Esophagus (tissue), 2 donors: ENCODE data around the gene DPP10. TPM values are rescaled to one million over a fixed set of nuclear protein-coding genes. Genes with fewer than 3 reads are reported as not detected.
"Not testable (repeated sequence)": the region's sequence is repeated elsewhere in the genome, so short reads cannot be mapped to it uniquely, and the experiment has no call there.

ENCODE experiments used
- H3K27ac ChIP-seq, 2 donors: one replicate each; pipeline ENCODE4 v1.5.1; 2013; ENCODE audit warnings: low read depth in 2 of 2, mild to moderate bottlenecking in 2 of 2, inconsistent platforms in 1 of 2, low read length in 1 of 2, moderate library complexity in 1 of 2
- H3K27me3 ChIP-seq, 2 donors: one replicate each; pipeline ENCODE4 v1.6.1; 2013; ENCODE audit warnings: low read length in 2 of 2, control low read depth in 1 of 2, mild to moderate bottlenecking in 1 of 2; ENCODE audit not compliant: insufficient read depth in 2 of 2, control insufficient read depth in 1 of 2
- H3K36me3 ChIP-seq, 2 donors: one replicate each; pipeline ENCODE4 v1.6.1; 2013; ENCODE audit warnings: low read length in 1 of 2; ENCODE audit not compliant: control insufficient read depth in 2 of 2, insufficient read depth in 2 of 2
- H3K4me1 ChIP-seq, 2 donors: one replicate each; pipeline ENCODE4 v1.6.1; 2013; ENCODE audit warnings: low read length in 1 of 2; ENCODE audit not compliant: control insufficient read depth in 2 of 2, insufficient read depth in 2 of 2
- H3K4me3 ChIP-seq, 2 donors: one replicate each; pipeline ENCODE4 v1.5.1; 2013; ENCODE audit warnings: low read length in 2 of 2, mild to moderate bottlenecking in 2 of 2, low read depth in 1 of 2, moderate library complexity in 1 of 2
- H3K9me3 ChIP-seq, 2 donors: one replicate each; pipeline ENCODE4 v1.6.1; 2013; ENCODE audit warnings: mild to moderate bottlenecking in 2 of 2, low read depth in 1 of 2, low read length in 1 of 2, moderate library complexity in 1 of 2; ENCODE audit not compliant: control insufficient read depth in 2 of 2, insufficient read depth in 1 of 2
- WGBS, 2 donors: extraction: QIAGEN DNeasy Blood & Tissue Kit; methylation state at CpG; one replicate each; pipeline ENCODE4 v1.1.7; 2013; 5-methylcytosine and 5-hydroxymethylcytosine counted together
- polyA plus RNA-seq, 2 donors: library from polyadenylated mRNA; stranded (reverse); fragments of 200-250 nt; gene quantifications; one replicate each; pipeline ENCODE4 v1.2.3, GENCODE V29; 2013
- donor health status: healthy with polysubstance abuse.
- donor health status: Bipolar disorder and iron deficiency.

Gene DPP10
- polyA plus RNA-seq, 2 donors, result 0.02 to 0.13 TPM

DNA sequence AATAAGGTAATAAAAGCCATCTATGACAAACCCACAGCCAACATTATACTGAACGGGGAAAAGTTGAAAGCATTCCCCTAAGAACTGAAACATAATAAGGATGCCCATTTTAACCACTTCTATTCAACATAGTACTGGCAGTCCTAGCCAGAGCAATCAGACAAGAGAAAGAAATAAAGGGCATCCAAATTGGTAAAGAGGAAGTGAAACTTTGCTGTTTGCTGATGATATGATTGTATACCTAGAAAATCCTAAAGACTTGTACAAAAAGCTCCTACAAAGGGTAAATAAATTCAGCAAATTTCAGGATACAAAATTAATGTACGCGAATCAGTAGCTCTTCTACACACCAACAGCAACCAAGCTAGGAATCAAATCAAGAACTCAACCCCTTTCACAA lies 579.6 kb downstream of the DPP10 start:
- H3K36me3 ChIP-seq, H3K4me1 ChIP-seq, H3K4me3 ChIP-seq, H3K9me3 ChIP-seq, H3K27me3 ChIP-seq, H3K27ac ChIP-seq: not testable (repeated sequence)
- 93 to 95% methylated on average over 3 of the region's 3 CpGs for WGBS, 2 donors

DNA sequence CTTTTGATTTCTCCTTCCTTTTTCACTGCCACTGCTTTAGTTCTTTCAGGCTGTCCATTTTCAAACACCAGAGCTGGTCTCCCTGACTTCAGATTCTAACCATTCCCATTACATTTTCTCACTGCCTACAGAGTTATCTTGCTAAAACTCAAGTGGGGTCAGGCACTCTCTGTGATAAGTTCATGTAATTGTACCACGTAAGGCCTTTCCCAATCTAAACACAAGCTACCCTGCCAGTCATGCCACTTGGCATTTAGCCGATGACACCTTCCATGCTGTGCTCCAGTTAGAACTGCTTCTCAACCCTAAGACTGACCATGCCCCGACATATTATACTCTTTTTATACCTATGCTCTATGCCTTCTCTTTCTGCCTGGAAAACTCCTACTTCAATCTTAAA lies 592.4 kb downstream of the DPP10 start:
- no peaks in the 10 kb centered on the region for H3K4me1 ChIP-seq
- WGBS, 2 donors, result 62 to 70% methylated on average over 3 of the region's 3 CpGs
- H3K36me3 ChIP-seq, result no peaks in the 10 kb centered on the region
- no peak overlapping the region for H3K4me3 ChIP-seq
- no peaks in the 10 kb centered on the region for H3K9me3 ChIP-seq
- no peaks in the 10 kb centered on the region for H3K27me3 ChIP-seq
- no peak overlapping the region for H3K27ac ChIP-seq

DNA sequence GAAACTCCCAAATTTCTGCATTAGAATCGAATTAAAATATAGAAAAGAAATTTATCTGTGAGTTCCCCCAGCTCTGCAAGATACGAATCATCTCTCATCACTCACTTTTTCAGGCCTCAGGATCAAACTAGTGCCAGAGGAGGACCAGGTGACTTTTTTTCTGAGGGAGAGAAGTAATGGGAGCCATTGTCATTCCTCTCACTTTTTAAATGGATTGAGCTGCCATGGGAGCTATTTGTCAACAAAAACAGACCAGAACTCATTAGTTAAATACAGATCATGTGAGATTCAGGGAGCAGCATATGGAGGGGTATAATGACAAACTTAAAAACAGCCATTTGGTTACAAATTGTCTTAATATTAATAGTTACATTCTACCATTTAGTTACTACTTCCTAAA lies 594.4 kb downstream of the DPP10 start:
- no peak overlapping the region for H3K4me3 ChIP-seq
- H3K4me1 ChIP-seq, result no peaks in the 10 kb centered on the region
- H3K36me3 ChIP-seq, result no peaks in the 10 kb centered on the region
- H3K27ac ChIP-seq, result no peak overlapping the region
- no peaks in the 10 kb centered on the region for H3K27me3 ChIP-seq
- no peaks in the 10 kb centered on the region for H3K9me3 ChIP-seq
- 50 to 71% methylated on average over 2 of the region's 2 CpGs for WGBS, 2 donors

DNA sequence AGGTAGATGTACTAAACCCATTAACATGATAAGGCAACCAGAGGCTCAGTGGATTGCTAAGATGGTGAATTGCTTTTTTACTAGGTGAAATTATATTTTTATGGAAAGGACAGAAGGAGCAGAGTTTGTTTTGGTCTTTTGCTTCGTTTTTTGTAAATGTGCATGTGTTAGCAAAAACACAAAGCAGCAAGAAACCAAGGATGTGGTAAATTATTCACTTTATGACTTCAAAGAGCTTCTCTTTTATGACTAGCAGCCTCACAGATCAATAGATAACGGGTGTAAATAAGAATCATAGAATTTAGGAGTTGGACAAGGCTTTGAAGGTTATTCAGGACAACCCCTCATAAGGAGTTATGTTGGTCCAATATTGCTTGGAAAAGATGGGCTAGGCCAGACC lies 615.0 kb downstream of the DPP10 start:
- Histone ChIP-seq H3K27ac (no peak overlapping the region), H3K4me1 (no peaks in the 10 kb centered on the region), H3K9me3 (peaks cover 0 to 2% of the 10 kb centered on the region in 2 donors), H3K36me3 (no peaks in the 10 kb centered on the region), H3K27me3 (no peaks in the 10 kb centered on the region), H3K4me3 (no peak overlapping the region)
- 31 to 34% methylated on average over 2 of the region's 2 CpGs for WGBS, 2 donors

DNA sequence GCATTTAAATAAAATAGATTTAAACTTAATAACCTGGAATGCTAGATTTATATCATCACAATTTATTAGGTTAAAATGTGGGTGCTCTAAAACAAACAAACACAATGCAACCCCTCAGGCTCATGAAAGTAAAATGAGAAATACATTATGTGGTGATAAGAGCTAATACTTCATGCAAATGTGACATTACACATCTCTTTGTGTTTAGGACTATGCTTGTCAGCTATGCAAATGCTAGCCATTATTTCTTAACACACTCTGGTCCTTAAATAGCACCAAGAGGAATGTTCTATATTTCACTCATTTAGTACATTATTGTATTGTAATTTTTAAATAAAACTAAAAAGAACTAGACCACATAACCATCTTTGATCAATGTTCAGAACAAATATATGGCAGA lies 627.6 kb downstream of the DPP10 start:
- no peak overlapping the region for H3K27ac ChIP-seq
- no peaks in the 10 kb centered on the region for H3K36me3 ChIP-seq
- H3K4me3 ChIP-seq, result no peak overlapping the region
- no peaks in the 10 kb centered on the region for H3K9me3 ChIP-seq
- no peaks in the 10 kb centered on the region for H3K4me1 ChIP-seq
- H3K27me3 ChIP-seq, result peaks cover 0 to 2% of the 10 kb centered on the region in 2 donors

DNA sequence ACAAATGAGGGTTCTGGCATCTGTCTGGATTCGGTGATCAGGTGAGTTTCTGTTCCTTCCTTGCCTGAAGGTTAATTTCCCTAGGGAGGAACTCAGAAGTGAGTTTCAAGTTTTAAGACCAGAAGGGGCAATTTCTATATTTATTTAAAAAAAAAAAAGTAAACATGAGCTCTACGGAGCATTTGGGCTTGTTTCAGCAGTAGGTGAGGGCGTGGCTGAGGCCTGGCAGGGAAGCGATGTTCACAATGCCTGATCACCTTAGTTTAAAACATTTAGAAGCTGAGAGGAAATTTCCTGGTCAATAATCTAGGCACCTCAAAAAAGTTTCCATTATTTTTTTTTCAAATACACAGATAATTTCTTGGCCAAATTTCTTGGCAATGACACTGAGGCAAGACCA lies 629.1 kb downstream of the DPP10 start:
- WGBS, 2 donors, result 49 to 65% methylated on average over 4 of the region's 4 CpGs
- H3K4me3 ChIP-seq, result no peak overlapping the region
- H3K27me3 ChIP-seq, result peaks cover 0 to 2% of the 10 kb centered on the region in 2 donors

DNA sequence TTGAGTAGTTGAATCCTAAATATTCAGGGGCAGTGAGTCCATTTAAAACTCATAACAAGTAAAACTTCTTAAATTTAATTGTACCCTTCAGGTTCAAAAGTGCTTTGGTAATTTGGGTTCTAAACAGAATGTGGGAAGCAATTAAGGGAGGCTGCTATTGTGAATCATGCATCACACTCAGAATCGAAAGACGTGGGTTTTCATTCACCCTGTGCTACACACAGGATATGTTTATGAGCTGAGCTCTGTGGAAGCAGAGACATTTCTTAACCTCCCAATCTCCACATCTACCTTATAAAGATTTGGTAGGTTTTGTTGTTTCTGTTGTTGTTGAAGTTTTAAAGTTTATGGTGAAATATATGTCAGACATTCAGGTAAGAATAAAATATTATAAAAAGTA lies 633.4 kb downstream of the DPP10 start:
- no peaks in the 10 kb centered on the region for H3K36me3 ChIP-seq
- no peak overlapping the region for H3K27ac ChIP-seq
- peaks cover 0 to 2% of the 10 kb centered on the region in 2 donors for H3K27me3 ChIP-seq
- H3K4me1 ChIP-seq, result no peaks in the 10 kb centered on the region
- WGBS, 2 donors, result 71 to 81% methylated on average over 2 of the region's 2 CpGs
- H3K4me3 ChIP-seq, result no peak overlapping the region
- no peaks in the 10 kb centered on the region for H3K9me3 ChIP-seq

More for the DNA sequence above, 629.1 kb downstream of the DPP10 start:
- Histone ChIP-seq H3K27ac (no peak overlapping the region), H3K4me1 (no peaks in the 10 kb centered on the region), H3K9me3 (no peaks in the 10 kb centered on the region), H3K36me3 (no peaks in the 10 kb centered on the region)

DNA sequence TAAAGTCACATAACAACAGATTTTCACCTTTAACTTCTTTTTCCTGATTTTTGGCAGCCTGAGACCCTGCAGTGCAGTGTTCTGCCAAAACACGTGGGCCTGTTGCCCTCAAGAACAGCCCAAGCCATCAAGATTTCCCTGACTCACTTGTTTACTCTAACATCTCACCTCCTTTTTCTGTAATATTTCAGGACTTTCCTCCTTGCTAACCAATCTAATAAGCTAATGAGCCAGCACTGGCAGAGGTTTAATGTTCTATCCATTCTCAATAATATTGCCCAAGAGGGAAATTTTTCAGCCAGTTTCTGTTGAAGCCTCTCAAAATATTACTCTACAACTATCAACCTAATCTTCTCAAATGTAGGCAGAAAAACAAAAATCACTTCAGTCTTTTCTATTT lies 635.2 kb downstream of the DPP10 start:
- no peaks in the 10 kb centered on the region for H3K4me1 ChIP-seq
- H3K27ac ChIP-seq, result no peak overlapping the region
- 25 to 35% methylated on average over 1 of the region's 1 CpG for WGBS, 2 donors
- no peaks in the 10 kb centered on the region for H3K36me3 ChIP-seq
- H3K9me3 ChIP-seq, result no peaks in the 10 kb centered on the region
- no peak overlapping the region for H3K4me3 ChIP-seq
- peaks cover 0 to 2% of the 10 kb centered on the region in 2 donors for H3K27me3 ChIP-seq

DNA sequence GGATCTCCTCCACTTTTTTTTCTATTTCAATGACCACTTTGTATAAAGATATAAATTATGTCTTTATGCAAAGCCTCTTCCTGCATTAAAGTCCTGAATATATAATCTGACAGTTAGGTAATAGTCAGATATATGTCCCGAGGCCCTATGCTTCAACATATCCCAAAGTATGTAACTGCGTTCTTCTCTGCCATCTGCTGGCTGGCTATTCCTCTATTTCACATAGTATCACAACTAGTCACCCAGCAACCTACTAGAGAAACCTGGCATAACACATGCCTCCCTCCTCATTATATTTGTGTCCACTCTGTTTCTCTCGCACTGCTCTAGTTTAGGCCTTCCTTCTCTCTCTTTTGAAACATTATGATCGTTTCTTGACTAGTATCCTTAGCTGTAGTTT lies 640.8 kb downstream of the DPP10 start:
- H3K9me3 ChIP-seq, result no peaks in the 10 kb centered on the region
- H3K4me3 ChIP-seq, result no peak overlapping the region
- no peaks in the 10 kb centered on the region for H3K27me3 ChIP-seq
- H3K4me1 ChIP-seq, result no peaks in the 10 kb centered on the region
- 66 to 79% methylated on average over 4 of the region's 4 CpGs for WGBS, 2 donors
- no peaks in the 10 kb centered on the region for H3K36me3 ChIP-seq
- H3K27ac ChIP-seq, result no peak overlapping the region

DNA sequence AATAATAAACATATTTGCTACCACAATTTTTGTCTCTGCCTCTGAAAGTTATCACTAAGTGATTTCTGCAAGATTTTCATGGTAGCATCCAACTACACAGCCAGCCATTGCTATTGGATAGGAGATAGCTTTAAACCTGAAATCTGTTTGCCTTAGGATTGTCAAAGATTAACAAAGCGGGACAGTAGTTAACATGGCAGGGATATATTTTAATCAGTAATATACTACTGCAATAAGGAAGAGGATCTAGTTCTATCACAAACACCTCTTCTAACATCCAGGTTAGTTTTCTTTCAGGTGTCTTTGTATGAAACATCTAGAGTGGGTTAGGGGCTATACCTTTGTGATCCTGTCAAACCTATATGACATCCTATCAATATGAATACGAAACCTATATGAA lies 641.3 kb downstream of the DPP10 start:
- Histone ChIP-seq H3K9me3 (no peaks in the 10 kb centered on the region), H3K27ac (no peak overlapping the region), H3K36me3 (no peaks in the 10 kb centered on the region), H3K4me3 (no peak overlapping the region), H3K4me1 (no peaks in the 10 kb centered on the region), H3K27me3 (no peaks in the 10 kb centered on the region)
- WGBS, 2 donors, result 88 to 89% methylated on average over 2 of the region's 2 CpGs
